Activated CD4-positive, alpha-beta T cell treated with anti-CD3 and anti-CD28 coated beads, Interleukin-2, Interleukin-6, amounts not matched to agents 100 ng/mL and 50 ng/mL, durations not matched to agents 16 hours and 8 hours (primary cell): ENCODE results near the gene CD300LG.
"Not testable (repeated sequence)": the region's sequence is repeated elsewhere in the genome, so short reads cannot be mapped to it uniquely, and the experiment has no call there.

Source experiments
- DNase-seq: peaks from one replicate; pipeline ENCODE4 v3.0.0-alpha.2; 2020

Gene CD300LG

GRCh38 chr17:43856141-43856540, 9.2 kb downstream of the CD300LG start:
- DNase-seq: no peak

- no peak for DNase-seq
These were observed 10.2 kb downstream of the CD300LG start for GRCh38 chr17:43857141-43857540.

- no peak for DNase-seq
These were observed 11.1 kb downstream of the CD300LG start for GRCh38 chr17:43857957-43858600.

- DNase-seq: no peak
These were observed 13.2 kb downstream of the CD300LG start for GRCh38 chr17:43860077-43860725.

GRCh38 chr17:43860927-43861622, 14.1 kb downstream of the CD300LG start:
- DNase-seq: no peak

GRCh38 chr17:43861960-43862359, 15.0 kb downstream of the CD300LG start:
- DNase-seq: no peak

GRCh38 chr17:43864161-43864984, 17.4 kb downstream of the CD300LG start:
- no peak for DNase-seq

- no peak for DNase-seq
These were observed 21.4 kb downstream of the CD300LG start for GRCh38 chr17:43868226-43868994.

GRCh38 chr17:43869031-43869430, 22.1 kb downstream of the CD300LG start:
- DNase-seq: not testable (repeated sequence)

- no peak for DNase-seq
These were observed 25.1 kb downstream of the CD300LG start for GRCh38 chr17:43871946-43872690.

GRCh38 chr17:43873091-43873490, 26.1 kb downstream of the CD300LG start:
- no peak for DNase-seq

- no peak for DNase-seq
These were observed 26.8 kb downstream of the CD300LG start for GRCh38 chr17:43873815-43874214.

- DNase-seq: no peak
These were observed 27.3 kb downstream of the CD300LG start for GRCh38 chr17:43874293-43874692.

GRCh38 chr17:43875476-43876147, 28.6 kb downstream of the CD300LG start:
- no peak for DNase-seq

GRCh38 chr17:43877031-43877430, 30.1 kb downstream of the CD300LG start:
- DNase-seq: no peak

- DNase-seq: no peak
These were observed 30.6 kb downstream of the CD300LG start for GRCh38 chr17:43877451-43878155.

- DNase-seq: peak; percentile 72
These were observed 31.5 kb downstream of the CD300LG start for GRCh38 chr17:43878260-43879175.

GRCh38 chr17:43879723-43880419, 32.9 kb downstream of the CD300LG start:
- DNase-seq: no peak
